Vagina (tissue), 2 donors: Measurements from ENCODE around the gene HOXA10.

ENCODE experiments used
- POLR2A ChIP-seq, 2 donors: fragments of 450-650 bp; IDR thresholded peaks; one replicate each; pipeline ENCODE4 v1.6.1; 2017; ENCODE audit warnings: antibody characterized with exemption in 2 of 2, mild to moderate bottlenecking in 2 of 2, moderate library complexity in 2 of 2
- POLR2AphosphoS5 ChIP-seq, 2 donors: sonication (generic); formaldehyde crosslinking; IDR thresholded peaks; one replicate each; pipeline ENCODE4 v1.9.0; 2017; ENCODE audit warnings: antibody characterized with exemption in 2 of 2, mild to moderate bottlenecking in 2 of 2, low read depth in 1 of 2; ENCODE audit not compliant: insufficient read depth in 1 of 2
- TF ChIP-seq, protein P1 (sequence below), 3 experiments: fragments of 450-650 bp in 2 of 3; fragments of 200-600 bp in 1 of 3; sonication (generic) in 1 of 3; IDR thresholded peaks; one replicate each; pipeline ENCODE4 v1.5.1; 2017 to 2019; ENCODE audit warnings: antibody characterized with exemption in 3 of 3, mild to moderate bottlenecking in 2 of 3, moderate library complexity in 2 of 3

DNA sequence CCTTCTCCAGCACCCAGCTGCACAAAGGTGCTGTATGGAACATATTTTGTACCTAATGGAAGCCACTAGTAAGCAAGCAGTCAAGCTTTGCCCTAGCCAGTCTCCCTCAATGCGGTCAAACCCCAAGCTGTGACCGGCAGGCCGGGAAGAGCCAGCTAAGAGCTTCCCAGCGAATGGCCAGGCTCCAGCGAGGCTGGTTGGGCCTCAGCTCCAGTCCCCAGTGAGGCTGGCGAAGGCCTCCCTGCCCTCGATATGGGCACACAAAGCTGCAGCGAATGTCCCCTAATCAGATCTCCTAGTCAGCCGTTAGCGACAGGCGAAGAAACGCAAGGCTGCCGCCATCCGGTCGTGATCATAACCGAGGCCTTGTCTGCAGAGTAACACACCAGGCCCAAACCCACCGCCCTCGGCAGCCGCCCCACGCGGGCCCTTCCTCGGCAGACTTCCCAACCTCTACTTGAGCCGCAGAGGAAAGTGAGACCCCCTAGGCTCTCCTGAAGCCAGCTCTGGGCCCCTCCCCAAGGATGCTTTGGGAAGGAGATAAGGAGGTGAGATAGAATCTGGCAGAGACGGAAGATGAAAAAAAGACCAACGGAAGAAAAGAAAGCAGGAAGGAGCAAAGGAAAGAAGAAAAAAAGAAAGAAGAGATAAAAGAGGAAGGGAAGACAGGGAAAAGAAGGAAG lies 5.7 kb downstream of the HOXA10 start:
- TF ChIP-seq, protein P1, sequence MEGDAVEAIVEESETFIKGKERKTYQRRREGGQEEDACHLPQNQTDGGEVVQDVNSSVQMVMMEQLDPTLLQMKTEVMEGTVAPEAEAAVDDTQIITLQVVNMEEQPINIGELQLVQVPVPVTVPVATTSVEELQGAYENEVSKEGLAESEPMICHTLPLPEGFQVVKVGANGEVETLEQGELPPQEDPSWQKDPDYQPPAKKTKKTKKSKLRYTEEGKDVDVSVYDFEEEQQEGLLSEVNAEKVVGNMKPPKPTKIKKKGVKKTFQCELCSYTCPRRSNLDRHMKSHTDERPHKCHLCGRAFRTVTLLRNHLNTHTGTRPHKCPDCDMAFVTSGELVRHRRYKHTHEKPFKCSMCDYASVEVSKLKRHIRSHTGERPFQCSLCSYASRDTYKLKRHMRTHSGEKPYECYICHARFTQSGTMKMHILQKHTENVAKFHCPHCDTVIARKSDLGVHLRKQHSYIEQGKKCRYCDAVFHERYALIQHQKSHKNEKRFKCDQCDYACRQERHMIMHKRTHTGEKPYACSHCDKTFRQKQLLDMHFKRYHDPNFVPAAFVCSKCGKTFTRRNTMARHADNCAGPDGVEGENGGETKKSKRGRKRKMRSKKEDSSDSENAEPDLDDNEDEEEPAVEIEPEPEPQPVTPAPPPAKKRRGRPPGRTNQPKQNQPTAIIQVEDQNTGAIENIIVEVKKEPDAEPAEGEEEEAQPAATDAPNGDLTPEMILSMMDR (IDR thresholded peaks at IDR 0.05), result no peak
- TF ChIP-seq POLR2A (IDR thresholded peaks at IDR 0.05), result no peak
- TF ChIP-seq POLR2AphosphoS5 (IDR thresholded peaks at IDR 0.05; ENCODE audit: insufficient read depth in 1 of 2, low read depth in 1 of 2), result peak in 1 of 2 donors; percentile 69
